ENCODE measurements around the gene SLC5A12. TPM values are rescaled to one million over a fixed set of nuclear protein-coding genes. Genes with fewer than 3 reads are reported as not detected.

SLC5A12 gene
- polyA plus RNA-seq, 1 donor (not counting 4 experiments of a cell fraction or from before 2014, with no cell fraction given) = not detected

DNA sequence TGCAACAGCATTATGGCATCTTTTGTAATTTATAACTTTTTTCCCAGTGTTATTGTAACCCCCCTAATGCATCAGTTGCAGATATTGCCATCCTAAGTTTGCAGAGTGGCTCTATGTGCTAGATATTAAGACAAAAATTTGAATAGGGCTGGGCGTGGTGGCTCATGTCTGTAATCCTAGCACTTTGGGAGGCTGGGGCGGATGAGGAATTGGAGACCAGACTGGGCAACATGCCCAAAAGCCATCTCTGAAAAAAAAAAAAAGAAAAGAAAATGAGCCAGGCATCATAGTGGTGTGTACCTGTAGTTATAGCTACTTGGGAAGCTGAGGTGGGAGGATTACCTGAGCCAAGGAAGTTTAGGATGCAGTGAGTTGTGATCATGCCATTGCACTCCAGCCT lies 99.7 kb downstream of the SLC5A12 start:
- H3K9ac ChIP-seq (ENCODE audit: control insufficient read depth, extremely low read depth, insufficient read depth, low read length) = no peak overlapping the region
- no peak for DNase-seq (ENCODE audit: low read depth, low spot score)
- dilution Hi-C loops (cut with MboI; ENCODE audit: extremely low pct_ligation_motif_present, low sequenced_read_pairs) = no loop called here
- no peak for FAIRE-seq
- H3K27ac ChIP-seq (ENCODE audit: control insufficient read depth, insufficient read depth, low read length) = peak overlapping the region; percentile 77
- no peaks in the 10 kb centered on the region for H3K36me3 ChIP-seq (ENCODE audit: control insufficient read depth in 2 of 2, extremely low read depth in 1 of 2, insufficient read depth in 2 of 2, low read length in 2 of 2)
- H3K4me3 ChIP-seq (ENCODE audit: control insufficient read depth in 2 of 3, extremely low read depth in 1 of 3, insufficient read depth in 2 of 3, low read depth in 1 of 3, low read length in 3 of 3) = no peak overlapping the region
- H3K4me2 ChIP-seq (ENCODE audit: control insufficient read depth, extremely low read depth, insufficient read depth, low read depth, low read length) = no peak overlapping the region
- H3K27me3 ChIP-seq (ENCODE audit: control insufficient read depth, extremely low read depth, insufficient read depth, low read length) = no peaks in the 10 kb centered on the region
- H4K20me1 ChIP-seq (ENCODE audit: control insufficient read depth, extremely low read depth, insufficient read depth, low read length) = no peaks in the 10 kb centered on the region
- no peaks in the 10 kb centered on the region for H3K9me1 ChIP-seq (ENCODE audit: control insufficient read depth, extremely low read depth, insufficient read depth, low read length)
- H2AFZ ChIP-seq (ENCODE audit: control insufficient read depth, low read length) = no peak overlapping the region
- TF ChIP-seq, protein P1, sequence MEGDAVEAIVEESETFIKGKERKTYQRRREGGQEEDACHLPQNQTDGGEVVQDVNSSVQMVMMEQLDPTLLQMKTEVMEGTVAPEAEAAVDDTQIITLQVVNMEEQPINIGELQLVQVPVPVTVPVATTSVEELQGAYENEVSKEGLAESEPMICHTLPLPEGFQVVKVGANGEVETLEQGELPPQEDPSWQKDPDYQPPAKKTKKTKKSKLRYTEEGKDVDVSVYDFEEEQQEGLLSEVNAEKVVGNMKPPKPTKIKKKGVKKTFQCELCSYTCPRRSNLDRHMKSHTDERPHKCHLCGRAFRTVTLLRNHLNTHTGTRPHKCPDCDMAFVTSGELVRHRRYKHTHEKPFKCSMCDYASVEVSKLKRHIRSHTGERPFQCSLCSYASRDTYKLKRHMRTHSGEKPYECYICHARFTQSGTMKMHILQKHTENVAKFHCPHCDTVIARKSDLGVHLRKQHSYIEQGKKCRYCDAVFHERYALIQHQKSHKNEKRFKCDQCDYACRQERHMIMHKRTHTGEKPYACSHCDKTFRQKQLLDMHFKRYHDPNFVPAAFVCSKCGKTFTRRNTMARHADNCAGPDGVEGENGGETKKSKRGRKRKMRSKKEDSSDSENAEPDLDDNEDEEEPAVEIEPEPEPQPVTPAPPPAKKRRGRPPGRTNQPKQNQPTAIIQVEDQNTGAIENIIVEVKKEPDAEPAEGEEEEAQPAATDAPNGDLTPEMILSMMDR (optimal IDR thresholded peaks at IDR 0.05 in 1 of 3, IDR thresholded peaks at IDR 0.05 in 1 of 3, conservative IDR thresholded peaks at IDR 0.05 in 1 of 3; ENCODE audit: extremely low read depth in 1 of 3, insufficient read depth in 2 of 3, low read length in 3 of 3) = no peak
- H3K9me3 ChIP-seq (ENCODE audit: control insufficient read depth, low read depth, low read length) = no peaks in the 10 kb centered on the region
- H3K4me1 ChIP-seq (ENCODE audit: control insufficient read depth, extremely low read depth, insufficient read depth, low read length) = peaks cover 34% of the 10 kb centered on the region
- no peaks in the 10 kb centered on the region for H3K79me2 ChIP-seq (ENCODE audit: control insufficient read depth, insufficient read depth, low read length)

DNA sequence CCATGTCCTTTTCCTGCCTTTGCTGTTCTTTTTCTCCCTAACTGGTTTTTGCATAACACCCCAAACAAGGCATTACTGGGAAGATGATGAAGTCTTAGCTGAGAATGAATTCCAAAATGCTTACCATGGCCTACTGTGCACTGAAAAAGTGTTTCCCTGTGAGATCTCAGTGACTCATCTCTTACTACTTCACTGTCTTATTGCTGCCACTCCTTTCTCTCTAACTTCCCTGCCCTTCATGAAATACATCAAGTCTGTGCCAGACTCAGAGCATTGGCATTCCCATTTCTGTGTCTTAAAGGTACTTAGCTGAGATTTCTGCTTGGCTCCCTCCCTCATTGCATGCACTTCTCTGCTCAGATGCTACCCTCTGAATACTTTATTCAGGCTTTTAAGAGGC lies 100.7 kb downstream of the SLC5A12 start:
- Histone ChIP-seq H4K20me1 (ENCODE audit: control insufficient read depth, extremely low read depth, insufficient read depth, low read length) (no peaks in the 10 kb centered on the region), H3K4me1 (ENCODE audit: control insufficient read depth, extremely low read depth, insufficient read depth, low read length) (peaks cover 31% of the 10 kb centered on the region), H3K9me1 (ENCODE audit: control insufficient read depth, extremely low read depth, insufficient read depth, low read length) (no peaks in the 10 kb centered on the region), H3K27ac (ENCODE audit: control insufficient read depth, insufficient read depth, low read length) (peak overlapping the region; percentile 77), H3K27me3 (ENCODE audit: control insufficient read depth, extremely low read depth, insufficient read depth, low read length) (no peaks in the 10 kb centered on the region), H3K4me2 (ENCODE audit: control insufficient read depth, extremely low read depth, insufficient read depth, low read depth, low read length) (peak overlapping the region; percentile 27), H3K79me2 (ENCODE audit: control insufficient read depth, insufficient read depth, low read length) (no peaks in the 10 kb centered on the region), H3K4me3 (ENCODE audit: control insufficient read depth in 2 of 3, extremely low read depth in 1 of 3, insufficient read depth in 2 of 3, low read depth in 1 of 3, low read length in 3 of 3) (no peak overlapping the region), H3K9me3 (ENCODE audit: control insufficient read depth, low read depth, low read length) (no peaks in the 10 kb centered on the region), H2AFZ (ENCODE audit: control insufficient read depth, low read length) (no peak overlapping the region), H3K9ac (ENCODE audit: control insufficient read depth, extremely low read depth, insufficient read depth, low read length) (no peak overlapping the region), H3K36me3 (ENCODE audit: control insufficient read depth in 2 of 2, extremely low read depth in 1 of 2, insufficient read depth in 2 of 2, low read length in 2 of 2) (no peaks in the 10 kb centered on the region)
- DNase-seq (ENCODE audit: low read depth, low spot score) (peak; percentile 65), FAIRE-seq (peak; percentile 95)
- TF ChIP-seq EZH2 (IDR thresholded peaks at IDR 0.05; ENCODE audit: low read length) = no peak
- TF ChIP-seq, protein P1 (optimal IDR thresholded peaks at IDR 0.05 in 1 of 3, IDR thresholded peaks at IDR 0.05 in 1 of 3, conservative IDR thresholded peaks at IDR 0.05 in 1 of 3; ENCODE audit: extremely low read depth in 1 of 3, insufficient read depth in 2 of 3, low read length in 3 of 3) = no peak
- dilution Hi-C loops (cut with MboI; ENCODE audit: extremely low pct_ligation_motif_present, low sequenced_read_pairs) = no loop called here
